Liver (tissue), 3 donors: ENCODE results near the gene TNS2.

Experiments used
- EGR1 ChIP-seq, 2 donors: IDR thresholded peaks; 2 replicates each; pipeline ENCODE4 v1.6.1; 2016 to 2018; ENCODE audit warnings: antibody characterized with exemption in 2 of 2, low read depth in 2 of 2
- GABPA ChIP-seq, 2 donors: IDR thresholded peaks in 1 of 2; conservative IDR thresholded peaks in 1 of 2; 2 replicates each; pipeline ENCODE4 v1.6.1; 2016; ENCODE audit warnings: antibody characterized with exemption in 2 of 2, mild to moderate bottlenecking in 1 of 2, moderate library complexity in 1 of 2
- HNF4A ChIP-seq, 2 donors: conservative IDR thresholded peaks; 2 replicates each; pipeline ENCODE4 v1.6.1; 2016; ENCODE audit warnings: antibody characterized with exemption in 2 of 2, mild to moderate bottlenecking in 2 of 2
- JUND ChIP-seq, 2 donors: IDR thresholded peaks; 2 replicates each; pipeline ENCODE4 v1.6.1; 2016; ENCODE audit warnings: antibody characterized with exemption in 2 of 2
- NR2F2 ChIP-seq: IDR thresholded peaks from 2 replicates; pipeline ENCODE4 v1.6.1; 2016; ENCODE audit warnings: antibody characterized with exemption
- RAD21 ChIP-seq, 2 donors: IDR thresholded peaks; 2 replicates each; pipeline ENCODE4 v1.6.1; 2016; ENCODE audit warnings: antibody characterized with exemption in 2 of 2, mild to moderate bottlenecking in 2 of 2
- SP1 ChIP-seq: IDR thresholded peaks from 2 replicates; pipeline ENCODE4 v1.6.1; 2018; ENCODE audit warnings: antibody characterized with exemption, mild to moderate bottlenecking
- TAF1 ChIP-seq: conservative IDR thresholded peaks from 2 replicates; pipeline ENCODE4 v1.6.1; 2016; ENCODE audit warnings: antibody characterized with exemption, mild to moderate bottlenecking
- YY1 ChIP-seq: IDR thresholded peaks from 2 replicates; pipeline ENCODE4 v1.6.1; 2016; ENCODE audit warnings: antibody characterized with exemption, mild to moderate bottlenecking
- TF ChIP-seq, protein P1 (sequence below): IDR thresholded peaks from 2 replicates; pipeline ENCODE4 v1.6.1; 2016; ENCODE audit warnings: antibody characterized with exemption
- TF ChIP-seq, protein P2 (sequence below): fragments of 150-350 bp; IDR thresholded peaks from 2 replicates; pipeline ENCODE4 v1.5.1; 2017; ENCODE audit warnings: improper control_type of control experiment, low read depth, low read length; ENCODE audit not compliant: missing input control
- TF ChIP-seq, protein P3 (sequence below): IDR thresholded peaks from 2 replicates; pipeline ENCODE4 v1.6.1; 2016; ENCODE audit warnings: antibody characterized with exemption
- TF ChIP-seq, protein P4 (sequence below): IDR thresholded peaks from 2 replicates; pipeline ENCODE4 v1.6.1; 2016; ENCODE audit warnings: antibody characterized with exemption, mild to moderate bottlenecking
- TF ChIP-seq, protein P5 (sequence below): IDR thresholded peaks from 2 replicates; pipeline ENCODE4 v1.6.1; 2016; ENCODE audit warnings: antibody characterized with exemption
- donor health status: healthy.
- donor health status: healthy.

DNA sequence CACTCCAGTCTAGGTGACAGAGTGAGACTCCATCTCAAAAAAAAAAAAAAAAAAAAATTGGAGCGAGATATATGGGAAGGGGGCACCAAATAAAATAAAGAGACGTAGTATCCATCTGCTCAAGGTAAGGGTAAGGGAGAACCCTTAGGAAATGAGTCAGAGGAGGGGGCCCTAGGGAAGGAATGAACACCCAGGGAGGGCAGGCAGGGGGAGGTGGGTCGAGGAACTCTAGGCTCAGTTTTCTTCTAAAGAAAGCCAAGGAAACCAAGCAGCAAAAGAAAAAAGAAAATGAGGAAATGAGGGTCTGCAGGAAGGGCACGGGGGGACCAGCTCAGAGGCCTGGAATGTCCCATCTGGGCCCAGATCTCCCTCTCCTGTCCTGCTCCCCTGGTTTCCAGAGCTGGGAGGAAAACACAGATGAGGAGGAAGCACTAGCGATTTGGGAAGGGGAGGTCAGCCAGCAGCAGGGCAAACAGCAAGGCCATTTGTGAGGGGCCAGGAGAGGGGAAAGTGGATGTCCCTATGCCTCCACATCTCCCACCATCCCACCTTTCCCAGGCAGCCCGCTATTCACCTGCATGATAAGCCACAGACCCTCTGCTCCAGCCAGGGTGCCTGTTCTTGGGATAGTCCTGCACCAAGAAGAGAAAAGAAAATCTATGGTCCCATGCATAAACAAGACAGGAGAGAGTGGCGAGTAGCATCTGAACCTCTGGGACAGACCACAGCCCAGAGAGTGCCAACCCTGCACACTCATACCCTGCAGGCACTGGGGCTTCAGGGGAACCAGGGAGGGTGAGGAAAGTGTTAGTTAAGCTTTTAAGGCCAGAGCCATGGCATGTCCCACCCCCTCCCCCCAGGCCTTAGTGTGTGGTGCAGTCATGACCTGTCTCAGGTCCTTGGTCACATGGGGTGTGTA lies 17.5 kb downstream of the TNS2 start:
- TF ChIP-seq, protein P1, sequence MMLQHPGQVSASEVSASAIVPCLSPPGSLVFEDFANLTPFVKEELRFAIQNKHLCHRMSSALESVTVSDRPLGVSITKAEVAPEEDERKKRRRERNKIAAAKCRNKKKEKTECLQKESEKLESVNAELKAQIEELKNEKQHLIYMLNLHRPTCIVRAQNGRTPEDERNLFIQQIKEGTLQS, result no peak
- TF ChIP-seq, protein P2, sequence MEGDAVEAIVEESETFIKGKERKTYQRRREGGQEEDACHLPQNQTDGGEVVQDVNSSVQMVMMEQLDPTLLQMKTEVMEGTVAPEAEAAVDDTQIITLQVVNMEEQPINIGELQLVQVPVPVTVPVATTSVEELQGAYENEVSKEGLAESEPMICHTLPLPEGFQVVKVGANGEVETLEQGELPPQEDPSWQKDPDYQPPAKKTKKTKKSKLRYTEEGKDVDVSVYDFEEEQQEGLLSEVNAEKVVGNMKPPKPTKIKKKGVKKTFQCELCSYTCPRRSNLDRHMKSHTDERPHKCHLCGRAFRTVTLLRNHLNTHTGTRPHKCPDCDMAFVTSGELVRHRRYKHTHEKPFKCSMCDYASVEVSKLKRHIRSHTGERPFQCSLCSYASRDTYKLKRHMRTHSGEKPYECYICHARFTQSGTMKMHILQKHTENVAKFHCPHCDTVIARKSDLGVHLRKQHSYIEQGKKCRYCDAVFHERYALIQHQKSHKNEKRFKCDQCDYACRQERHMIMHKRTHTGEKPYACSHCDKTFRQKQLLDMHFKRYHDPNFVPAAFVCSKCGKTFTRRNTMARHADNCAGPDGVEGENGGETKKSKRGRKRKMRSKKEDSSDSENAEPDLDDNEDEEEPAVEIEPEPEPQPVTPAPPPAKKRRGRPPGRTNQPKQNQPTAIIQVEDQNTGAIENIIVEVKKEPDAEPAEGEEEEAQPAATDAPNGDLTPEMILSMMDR, result no peak
- no peak for TF ChIP-seq RAD21 (IDR thresholded peaks at IDR 0.05)
- no peak for TF ChIP-seq YY1
- TF ChIP-seq, protein P3, sequence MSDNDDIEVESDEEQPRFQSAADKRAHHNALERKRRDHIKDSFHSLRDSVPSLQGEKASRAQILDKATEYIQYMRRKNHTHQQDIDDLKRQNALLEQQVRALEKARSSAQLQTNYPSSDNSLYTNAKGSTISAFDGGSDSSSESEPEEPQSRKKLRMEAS, result no peak
- no peak for TF ChIP-seq JUND (IDR thresholded peaks at IDR 0.05)
- no peak for TF ChIP-seq GABPA (IDR thresholded peaks at IDR 0.05 in 1 of 2, conservative IDR thresholded peaks at IDR 0.05 in 1 of 2)
- TF ChIP-seq, protein P4, sequence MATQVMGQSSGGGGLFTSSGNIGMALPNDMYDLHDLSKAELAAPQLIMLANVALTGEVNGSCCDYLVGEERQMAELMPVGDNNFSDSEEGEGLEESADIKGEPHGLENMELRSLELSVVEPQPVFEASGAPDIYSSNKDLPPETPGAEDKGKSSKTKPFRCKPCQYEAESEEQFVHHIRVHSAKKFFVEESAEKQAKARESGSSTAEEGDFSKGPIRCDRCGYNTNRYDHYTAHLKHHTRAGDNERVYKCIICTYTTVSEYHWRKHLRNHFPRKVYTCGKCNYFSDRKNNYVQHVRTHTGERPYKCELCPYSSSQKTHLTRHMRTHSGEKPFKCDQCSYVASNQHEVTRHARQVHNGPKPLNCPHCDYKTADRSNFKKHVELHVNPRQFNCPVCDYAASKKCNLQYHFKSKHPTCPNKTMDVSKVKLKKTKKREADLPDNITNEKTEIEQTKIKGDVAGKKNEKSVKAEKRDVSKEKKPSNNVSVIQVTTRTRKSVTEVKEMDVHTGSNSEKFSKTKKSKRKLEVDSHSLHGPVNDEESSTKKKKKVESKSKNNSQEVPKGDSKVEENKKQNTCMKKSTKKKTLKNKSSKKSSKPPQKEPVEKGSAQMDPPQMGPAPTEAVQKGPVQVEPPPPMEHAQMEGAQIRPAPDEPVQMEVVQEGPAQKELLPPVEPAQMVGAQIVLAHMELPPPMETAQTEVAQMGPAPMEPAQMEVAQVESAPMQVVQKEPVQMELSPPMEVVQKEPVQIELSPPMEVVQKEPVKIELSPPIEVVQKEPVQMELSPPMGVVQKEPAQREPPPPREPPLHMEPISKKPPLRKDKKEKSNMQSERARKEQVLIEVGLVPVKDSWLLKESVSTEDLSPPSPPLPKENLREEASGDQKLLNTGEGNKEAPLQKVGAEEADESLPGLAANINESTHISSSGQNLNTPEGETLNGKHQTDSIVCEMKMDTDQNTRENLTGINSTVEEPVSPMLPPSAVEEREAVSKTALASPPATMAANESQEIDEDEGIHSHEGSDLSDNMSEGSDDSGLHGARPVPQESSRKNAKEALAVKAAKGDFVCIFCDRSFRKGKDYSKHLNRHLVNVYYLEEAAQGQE, result no peak
- TF ChIP-seq, protein P5, sequence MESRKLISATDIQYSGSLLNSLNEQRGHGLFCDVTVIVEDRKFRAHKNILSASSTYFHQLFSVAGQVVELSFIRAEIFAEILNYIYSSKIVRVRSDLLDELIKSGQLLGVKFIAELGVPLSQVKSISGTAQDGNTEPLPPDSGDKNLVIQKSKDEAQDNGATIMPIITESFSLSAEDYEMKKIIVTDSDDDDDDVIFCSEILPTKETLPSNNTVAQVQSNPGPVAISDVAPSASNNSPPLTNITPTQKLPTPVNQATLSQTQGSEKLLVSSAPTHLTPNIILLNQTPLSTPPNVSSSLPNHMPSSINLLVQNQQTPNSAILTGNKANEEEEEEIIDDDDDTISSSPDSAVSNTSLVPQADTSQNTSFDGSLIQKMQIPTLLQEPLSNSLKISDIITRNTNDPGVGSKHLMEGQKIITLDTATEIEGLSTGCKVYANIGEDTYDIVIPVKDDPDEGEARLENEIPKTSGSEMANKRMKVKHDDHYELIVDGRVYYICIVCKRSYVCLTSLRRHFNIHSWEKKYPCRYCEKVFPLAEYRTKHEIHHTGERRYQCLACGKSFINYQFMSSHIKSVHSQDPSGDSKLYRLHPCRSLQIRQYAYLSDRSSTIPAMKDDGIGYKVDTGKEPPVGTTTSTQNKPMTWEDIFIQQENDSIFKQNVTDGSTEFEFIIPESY, result no peak
- no peak for TF ChIP-seq EGR1 (IDR thresholded peaks at IDR 0.05; ENCODE audit: low read depth in 2 of 2)
- TF ChIP-seq TAF1, result no peak
- TF ChIP-seq SP1, result no peak
- TF ChIP-seq NR2F2, result no peak
- no peak for TF ChIP-seq HNF4A (conservative IDR thresholded peaks at IDR 0.05)
